ENCODE results near the gene TARS3.
"Not testable (repeated sequence)": the region's sequence is repeated elsewhere in the genome, so short reads cannot be mapped to it uniquely, and the experiment has no call there.

The TARS3 gene

GRCh38 chr15:101675015-101675414 is 49.3 kb downstream of the TARS3 start:
- H3K36me3 ChIP-seq (ENCODE audit: control insufficient read depth in 1 of 2, insufficient read depth in 2 of 2, low read length in 2 of 2): peaks cover 18 to 54% of the 10 kb centered on the region in 2 donors

GRCh38 chr15:101672298-101672697 is 52.0 kb downstream of the TARS3 start:
- Histone ChIP-seq H3K9me3 (ENCODE audit: control insufficient read depth in 1 of 2, low read length in 2 of 2) (peaks cover 0 to 1% of the 10 kb centered on the region in 2 donors), H3K27ac (ENCODE audit: low read length) (no peak overlapping the region), H3K36me3 (ENCODE audit: control insufficient read depth in 1 of 2, insufficient read depth in 2 of 2, low read length in 2 of 2) (peaks cover 22 to 59% of the 10 kb centered on the region in 2 donors), H3K27me3 (ENCODE audit: low read depth, low read length) (no peaks in the 10 kb centered on the region), H3K4me1 (ENCODE audit: control insufficient read depth in 1 of 2, insufficient read depth in 2 of 2, low read length in 2 of 2) (no peaks in the 10 kb centered on the region), H3K4me3 (ENCODE audit: low read depth in 1 of 2, low read length in 2 of 2) (no peak overlapping the region)

More at GRCh38 chr15:101675015-101675414, 49.3 kb downstream of the TARS3 start:
- Histone ChIP-seq H3K4me3 (ENCODE audit: low read depth in 1 of 2, low read length in 2 of 2) (no peak overlapping the region), H3K27ac (ENCODE audit: low read length) (no peak overlapping the region), H3K9me3 (ENCODE audit: control insufficient read depth in 1 of 2, low read length in 2 of 2) (no peaks in the 10 kb centered on the region), H3K4me1 (ENCODE audit: control insufficient read depth in 1 of 2, insufficient read depth in 2 of 2, low read length in 2 of 2) (no peaks in the 10 kb centered on the region), H3K27me3 (ENCODE audit: low read depth, low read length) (no peaks in the 10 kb centered on the region)

GRCh38 chr15:101669744-101670143 is 54.5 kb downstream of the TARS3 start:
- no peak overlapping the region for H3K4me3 ChIP-seq (ENCODE audit: low read depth in 1 of 2, low read length in 2 of 2)
- peaks cover 22 to 47% of the 10 kb centered on the region in 2 donors for H3K36me3 ChIP-seq (ENCODE audit: control insufficient read depth in 1 of 2, insufficient read depth in 2 of 2, low read length in 2 of 2)
- no peaks in the 10 kb centered on the region for H3K4me1 ChIP-seq (ENCODE audit: control insufficient read depth in 1 of 2, insufficient read depth in 2 of 2, low read length in 2 of 2)
- no peak overlapping the region for H3K27ac ChIP-seq (ENCODE audit: low read length)
- H3K27me3 ChIP-seq (ENCODE audit: low read depth, low read length): no peaks in the 10 kb centered on the region
- H3K9me3 ChIP-seq (ENCODE audit: control insufficient read depth in 1 of 2, low read length in 2 of 2): peaks cover 0 to 6% of the 10 kb centered on the region in 2 donors

- Histone ChIP-seq H3K4me1 (ENCODE audit: control insufficient read depth in 1 of 2, insufficient read depth in 2 of 2, low read length in 2 of 2) (no peaks in the 10 kb centered on the region), H3K27me3 (ENCODE audit: low read depth, low read length) (no peaks in the 10 kb centered on the region), H3K9me3 (ENCODE audit: control insufficient read depth in 1 of 2, low read length in 2 of 2) (peaks cover 0 to 6% of the 10 kb centered on the region in 2 donors), H3K36me3 (ENCODE audit: control insufficient read depth in 1 of 2, insufficient read depth in 2 of 2, low read length in 2 of 2) (peaks cover 14 to 30% of the 10 kb centered on the region in 2 donors), H3K4me3 (ENCODE audit: low read depth in 1 of 2, low read length in 2 of 2) (no peak overlapping the region), H3K27ac (ENCODE audit: low read length) (no peak overlapping the region)
Observed at GRCh38 chr15:101667881-101668280, 56.4 kb downstream of the TARS3 start.

- no peaks in the 10 kb centered on the region for H3K4me1 ChIP-seq (ENCODE audit: control insufficient read depth in 1 of 2, insufficient read depth in 2 of 2, low read length in 2 of 2)
- H3K27ac ChIP-seq (ENCODE audit: low read length): no peak overlapping the region
- H3K36me3 ChIP-seq (ENCODE audit: control insufficient read depth in 1 of 2, insufficient read depth in 2 of 2, low read length in 2 of 2): peaks cover 13 to 25% of the 10 kb centered on the region in 2 donors
- H3K27me3 ChIP-seq (ENCODE audit: low read depth, low read length): no peaks in the 10 kb centered on the region
- peaks cover 0 to 6% of the 10 kb centered on the region in 2 donors for H3K9me3 ChIP-seq (ENCODE audit: control insufficient read depth in 1 of 2, low read length in 2 of 2)
- H3K4me3 ChIP-seq (ENCODE audit: low read depth in 1 of 2, low read length in 2 of 2): no peak overlapping the region
Observed at GRCh38 chr15:101664303-101664913, 59.9 kb downstream of the TARS3 start.

GRCh38 chr15:101662203-101662602 is 62.1 kb downstream of the TARS3 start:
- no peaks in the 10 kb centered on the region for H3K27me3 ChIP-seq (ENCODE audit: low read depth, low read length)
- H3K4me1 ChIP-seq (ENCODE audit: control insufficient read depth in 1 of 2, insufficient read depth in 2 of 2, low read length in 2 of 2): peaks cover 0 to 3% of the 10 kb centered on the region in 2 donors
- H3K4me3 ChIP-seq (ENCODE audit: low read depth in 1 of 2, low read length in 2 of 2): no peak overlapping the region
- H3K9me3 ChIP-seq (ENCODE audit: control insufficient read depth in 1 of 2, low read length in 2 of 2): peaks cover 0 to 4% of the 10 kb centered on the region in 2 donors
- peaks cover 9 to 23% of the 10 kb centered on the region in 2 donors for H3K36me3 ChIP-seq (ENCODE audit: control insufficient read depth in 1 of 2, insufficient read depth in 2 of 2, low read length in 2 of 2)
- H3K27ac ChIP-seq (ENCODE audit: low read length): no peak overlapping the region

- peaks cover 9 to 28% of the 10 kb centered on the region in 2 donors for H3K36me3 ChIP-seq (ENCODE audit: control insufficient read depth in 1 of 2, insufficient read depth in 2 of 2, low read length in 2 of 2)
- no peak overlapping the region for H3K27ac ChIP-seq (ENCODE audit: low read length)
- H3K9me3 ChIP-seq (ENCODE audit: control insufficient read depth in 1 of 2, low read length in 2 of 2): no peaks in the 10 kb centered on the region
- no peaks in the 10 kb centered on the region for H3K27me3 ChIP-seq (ENCODE audit: low read depth, low read length)
- H3K4me1 ChIP-seq (ENCODE audit: control insufficient read depth in 1 of 2, insufficient read depth in 2 of 2, low read length in 2 of 2): peaks cover 0 to 3% of the 10 kb centered on the region in 2 donors
- no peak overlapping the region for H3K4me3 ChIP-seq (ENCODE audit: low read depth in 1 of 2, low read length in 2 of 2)
Observed at GRCh38 chr15:101660005-101660404, 64.3 kb downstream of the TARS3 start.

GRCh38 chr15:101657968-101658784 is 66.1 kb downstream of the TARS3 start:
- Histone ChIP-seq H3K4me1 (ENCODE audit: control insufficient read depth in 1 of 2, insufficient read depth in 2 of 2, low read length in 2 of 2) (peaks cover 0 to 3% of the 10 kb centered on the region in 2 donors), H3K9me3 (ENCODE audit: control insufficient read depth in 1 of 2, low read length in 2 of 2) (no peaks in the 10 kb centered on the region), H3K36me3 (ENCODE audit: control insufficient read depth in 1 of 2, insufficient read depth in 2 of 2, low read length in 2 of 2) (peaks cover 9 to 28% of the 10 kb centered on the region in 2 donors), H3K4me3 (ENCODE audit: low read depth in 1 of 2, low read length in 2 of 2) (no peak overlapping the region), H3K27ac (ENCODE audit: low read length) (no peak overlapping the region), H3K27me3 (ENCODE audit: low read depth, low read length) (no peaks in the 10 kb centered on the region)

- peaks cover 0 to 8% of the 10 kb centered on the region in 2 donors for H3K4me1 ChIP-seq (ENCODE audit: control insufficient read depth in 1 of 2, insufficient read depth in 2 of 2, low read length in 2 of 2)
- no peak overlapping the region for H3K4me3 ChIP-seq (ENCODE audit: low read depth in 1 of 2, low read length in 2 of 2)
- no peak overlapping the region for H3K27ac ChIP-seq (ENCODE audit: low read length)
- no peaks in the 10 kb centered on the region for H3K9me3 ChIP-seq (ENCODE audit: control insufficient read depth in 1 of 2, low read length in 2 of 2)
- peaks cover 9 to 28% of the 10 kb centered on the region in 2 donors for H3K36me3 ChIP-seq (ENCODE audit: control insufficient read depth in 1 of 2, insufficient read depth in 2 of 2, low read length in 2 of 2)
- H3K27me3 ChIP-seq (ENCODE audit: low read depth, low read length): no peaks in the 10 kb centered on the region
Observed at GRCh38 chr15:101657171-101657570, 67.1 kb downstream of the TARS3 start.

- H3K4me1 ChIP-seq (ENCODE audit: control insufficient read depth in 1 of 2, insufficient read depth in 2 of 2, low read length in 2 of 2): peaks cover 15 to 24% of the 10 kb centered on the region in 2 donors
- H3K36me3 ChIP-seq (ENCODE audit: control insufficient read depth in 1 of 2, insufficient read depth in 2 of 2, low read length in 2 of 2): peaks cover 5 to 12% of the 10 kb centered on the region in 2 donors
- H3K27me3 ChIP-seq (ENCODE audit: low read depth, low read length); H3K9me3 ChIP-seq (ENCODE audit: control insufficient read depth in 1 of 2, low read length in 2 of 2); H3K4me3 ChIP-seq (ENCODE audit: low read depth in 1 of 2, low read length in 2 of 2); H3K27ac ChIP-seq (ENCODE audit: low read length): not testable (repeated sequence)
Observed at GRCh38 chr15:101654624-101655337, 69.5 kb downstream of the TARS3 start.

- Histone ChIP-seq H3K9me3 (ENCODE audit: control insufficient read depth in 1 of 2, low read length in 2 of 2) (no peaks in the 10 kb centered on the region), H3K27ac (ENCODE audit: low read length) (no peak overlapping the region), H3K4me3 (ENCODE audit: low read depth in 1 of 2, low read length in 2 of 2) (no peak overlapping the region), H3K27me3 (ENCODE audit: low read depth, low read length) (no peaks in the 10 kb centered on the region), H3K4me1 (ENCODE audit: control insufficient read depth in 1 of 2, insufficient read depth in 2 of 2, low read length in 2 of 2) (peaks cover 15 to 30% of the 10 kb centered on the region in 2 donors), H3K36me3 (ENCODE audit: control insufficient read depth in 1 of 2, insufficient read depth in 2 of 2, low read length in 2 of 2) (peaks cover 9 to 10% of the 10 kb centered on the region in 2 donors)
Observed at GRCh38 chr15:101654171-101654570, 70.1 kb downstream of the TARS3 start.
